Erythroblast (primary cell): ENCODE results near the gene TTC3.

Experiments
- GATA1 ChIP-seq: IDR thresholded peaks from 2 replicates; pipeline ENCODE4 v1.6.1; 2011; ENCODE audit warnings: low read depth, mild to moderate bottlenecking, control low read depth, low read length, moderate library complexity
- POLR2A ChIP-seq: IDR thresholded peaks from 2 replicates; pipeline ENCODE4 v1.6.1; 2011; ENCODE audit warnings: mild to moderate bottlenecking, low read length

DNA sequence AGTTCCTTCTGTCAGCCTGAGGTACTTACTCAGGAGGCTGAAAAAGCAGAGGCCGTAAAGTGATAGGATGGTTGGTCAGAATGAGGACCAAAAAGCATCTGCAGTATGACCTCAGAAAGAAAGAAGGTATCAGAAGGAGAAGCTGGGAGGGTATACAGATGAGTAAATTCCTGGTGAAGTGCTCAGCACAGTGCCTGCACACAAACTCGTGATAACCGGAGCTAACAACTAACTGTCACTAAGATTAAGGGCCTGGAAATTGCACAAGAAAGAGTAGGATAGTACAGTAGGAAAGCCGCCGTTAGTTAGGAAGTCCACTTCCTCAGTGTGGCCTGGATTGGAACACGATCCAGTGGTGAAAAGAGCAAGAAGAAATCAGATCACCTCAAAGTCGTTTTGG is 131.5 kb downstream of the TTC3 start:
- TF ChIP-seq POLR2A = no peak
- TF ChIP-seq GATA1 = no peak
